Astrocyte (in vitro differentiated cells and primary cell): ENCODE data around the gene TMEM151A. TPM values are rescaled to one million over a fixed set of nuclear protein-coding genes. Genes with fewer than 3 reads are reported as not detected.

ENCODE experiments used
- DNase-seq: peaks from one replicate; pipeline ENCODE4 v3.0.0-alpha.2; 2010; ENCODE audit warnings: low read depth
- FAIRE-seq: peaks from 2 replicates; lab custom pipeline; 2011; peaks lifted over from hg19 to GRCh38; lab: Jason Lieb, UNC
- H2AFZ ChIP-seq: 2 replicates; pipeline ENCODE4 v1.6.0; 2012; ENCODE audit warnings: low read depth, low read length, inconsistent platforms
- H3K27ac ChIP-seq: 2 replicates; pipeline ENCODE4 v1.5.1; 2011; ENCODE audit warnings: low read depth, low read length, inconsistent platforms
- H3K27me3 ChIP-seq: 2 replicates; pipeline ENCODE4 v1.6.0; 2011; ENCODE audit warnings: low read length, inconsistent platforms; ENCODE audit not compliant: insufficient read depth
- H3K36me3 ChIP-seq: 2 replicates; pipeline ENCODE4 v1.5.1; 2011; ENCODE audit warnings: low read length, inconsistent platforms; ENCODE audit not compliant: insufficient read depth
- H3K4me1 ChIP-seq: 2 replicates; pipeline ENCODE4 v1.5.1; 2011; ENCODE audit warnings: low read length, inconsistent platforms; ENCODE audit not compliant: insufficient read depth
- H3K4me2 ChIP-seq: 2 replicates; pipeline ENCODE4 v1.6.0; 2012; ENCODE audit warnings: low read length, inconsistent platforms
- H3K4me3 ChIP-seq: 2 replicates; pipeline ENCODE4 v1.5.1; 2011; ENCODE audit warnings: low read depth, mild to moderate bottlenecking, low read length, inconsistent platforms; ENCODE audit not compliant: insufficient read depth
- H3K79me2 ChIP-seq: 2 replicates; pipeline ENCODE4 v1.6.0; 2012; ENCODE audit warnings: mild to moderate bottlenecking, low read length, inconsistent platforms; ENCODE audit not compliant: insufficient read depth
- H3K9ac ChIP-seq: 2 replicates; pipeline ENCODE4 v1.6.0; 2012; ENCODE audit warnings: mild to moderate bottlenecking, low read length, inconsistent platforms
- H3K9me3 ChIP-seq: 2 replicates; pipeline ENCODE4 v1.5.1; 2012; ENCODE audit warnings: low read depth, mild to moderate bottlenecking, low read length, inconsistent platforms; ENCODE audit not compliant: insufficient read depth
- H4K20me1 ChIP-seq: 2 replicates; pipeline ENCODE4 v1.6.0; 2012; ENCODE audit warnings: low read length, inconsistent platforms; ENCODE audit not compliant: insufficient read depth
- H3K27ac Mint-ChIP-seq: one replicate; pipeline ENCODE4 v1.8.0; 2021; ENCODE audit warnings: mild to moderate bottlenecking, mixed read lengths; ENCODE audit not compliant: unreplicated experiment
- H3K27me3 Mint-ChIP-seq: one replicate; pipeline ENCODE4 v1.8.0; 2021; ENCODE audit warnings: low read depth, mixed read lengths; ENCODE audit not compliant: unreplicated experiment
- H3K36me3 Mint-ChIP-seq: one replicate; pipeline ENCODE4 v1.8.0; 2021; ENCODE audit warnings: low read depth, mixed read lengths; ENCODE audit not compliant: unreplicated experiment
- H3K4me1 Mint-ChIP-seq: one replicate; pipeline ENCODE4 v1.8.0; 2021; ENCODE audit warnings: low read depth, mixed read lengths; ENCODE audit not compliant: unreplicated experiment
- H3K4me3 Mint-ChIP-seq: one replicate; pipeline ENCODE4 v1.8.0; 2021; ENCODE audit warnings: mild to moderate bottlenecking, moderate library complexity, mixed read lengths; ENCODE audit not compliant: unreplicated experiment
- H3K9me3 Mint-ChIP-seq: one replicate; pipeline ENCODE4 v1.8.0; 2021; ENCODE audit warnings: mild to moderate bottlenecking, mixed read lengths; ENCODE audit not compliant: unreplicated experiment
- EZH2 ChIP-seq: IDR thresholded peaks from 2 replicates; pipeline ENCODE4 v1.6.1; 2012; ENCODE audit warnings: mild to moderate bottlenecking, low read length, inconsistent platforms; ENCODE audit not compliant: insufficient read depth
- total RNA-seq: library from RNA; stranded (reverse); gene quantifications from 2 replicates; pipeline ENCODE4 v1.2.1, GENCODE V29; 2021
- TF ChIP-seq, protein P1 (sequence below): IDR thresholded peaks from 2 replicates; pipeline ENCODE4 v1.5.1; 2011; ENCODE audit warnings: low read depth, mild to moderate bottlenecking, inconsistent platforms, low read length, moderate library complexity; ENCODE audit not compliant: insufficient read depth

The TMEM151A gene
- total RNA-seq, 1 donor from 2014 or later, result 2.0 TPM

DNA sequence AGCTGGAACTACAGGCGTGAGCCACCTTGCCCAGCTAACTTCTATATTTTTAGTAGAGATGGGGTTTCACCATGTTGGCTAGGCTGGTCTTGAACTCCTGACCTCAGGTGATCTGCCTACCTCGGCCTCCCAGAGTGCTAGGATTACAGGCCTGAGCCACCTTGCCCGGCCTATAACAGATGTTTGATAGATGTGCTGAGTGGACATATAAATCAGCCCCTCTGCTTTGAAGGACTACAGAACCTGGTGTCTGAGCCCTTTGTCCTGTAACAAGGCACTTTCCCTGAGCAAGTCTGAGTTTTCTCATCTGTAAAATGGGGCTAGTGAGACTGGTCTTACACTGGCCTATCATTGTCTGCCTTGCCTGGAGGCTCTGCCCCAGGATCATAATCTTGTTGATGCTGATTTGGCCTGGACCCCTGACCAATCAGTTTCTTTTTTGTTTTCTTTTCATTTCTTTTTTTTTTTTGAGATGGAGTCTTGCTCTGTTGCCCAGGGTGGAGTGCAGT is 37.5 kb downstream of the TMEM151A start:
- no peak overlapping the region for H3K4me3 Mint-ChIP-seq
- peaks cover 32% of the 10 kb centered on the region for H3K4me1 Mint-ChIP-seq
- no peak overlapping the region for H3K27ac Mint-ChIP-seq
- peaks cover 2% of the 10 kb centered on the region for H3K9me3 Mint-ChIP-seq
- Histone ChIP-seq H3K79me2 (peaks cover 11% of the 10 kb centered on the region), H3K27me3 (no peaks in the 10 kb centered on the region), H3K36me3 (peaks cover 3% of the 10 kb centered on the region), H3K9ac (no peak overlapping the region), H3K9me3 (no peaks in the 10 kb centered on the region), H3K27ac (no peak overlapping the region), H3K4me1 (peaks cover 49% of the 10 kb centered on the region), H3K4me2 (no peak overlapping the region), H4K20me1 (peaks cover 32% of the 10 kb centered on the region), H3K4me3 (no peak overlapping the region), H2AFZ (no peak overlapping the region)
- DNase-seq, result no peak
- TF ChIP-seq, protein P1, sequence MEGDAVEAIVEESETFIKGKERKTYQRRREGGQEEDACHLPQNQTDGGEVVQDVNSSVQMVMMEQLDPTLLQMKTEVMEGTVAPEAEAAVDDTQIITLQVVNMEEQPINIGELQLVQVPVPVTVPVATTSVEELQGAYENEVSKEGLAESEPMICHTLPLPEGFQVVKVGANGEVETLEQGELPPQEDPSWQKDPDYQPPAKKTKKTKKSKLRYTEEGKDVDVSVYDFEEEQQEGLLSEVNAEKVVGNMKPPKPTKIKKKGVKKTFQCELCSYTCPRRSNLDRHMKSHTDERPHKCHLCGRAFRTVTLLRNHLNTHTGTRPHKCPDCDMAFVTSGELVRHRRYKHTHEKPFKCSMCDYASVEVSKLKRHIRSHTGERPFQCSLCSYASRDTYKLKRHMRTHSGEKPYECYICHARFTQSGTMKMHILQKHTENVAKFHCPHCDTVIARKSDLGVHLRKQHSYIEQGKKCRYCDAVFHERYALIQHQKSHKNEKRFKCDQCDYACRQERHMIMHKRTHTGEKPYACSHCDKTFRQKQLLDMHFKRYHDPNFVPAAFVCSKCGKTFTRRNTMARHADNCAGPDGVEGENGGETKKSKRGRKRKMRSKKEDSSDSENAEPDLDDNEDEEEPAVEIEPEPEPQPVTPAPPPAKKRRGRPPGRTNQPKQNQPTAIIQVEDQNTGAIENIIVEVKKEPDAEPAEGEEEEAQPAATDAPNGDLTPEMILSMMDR, result no peak
- no peak for TF ChIP-seq EZH2
- peaks cover 5% of the 10 kb centered on the region for H3K36me3 Mint-ChIP-seq
- no peaks in the 10 kb centered on the region for H3K27me3 Mint-ChIP-seq
- no peak for FAIRE-seq

DNA sequence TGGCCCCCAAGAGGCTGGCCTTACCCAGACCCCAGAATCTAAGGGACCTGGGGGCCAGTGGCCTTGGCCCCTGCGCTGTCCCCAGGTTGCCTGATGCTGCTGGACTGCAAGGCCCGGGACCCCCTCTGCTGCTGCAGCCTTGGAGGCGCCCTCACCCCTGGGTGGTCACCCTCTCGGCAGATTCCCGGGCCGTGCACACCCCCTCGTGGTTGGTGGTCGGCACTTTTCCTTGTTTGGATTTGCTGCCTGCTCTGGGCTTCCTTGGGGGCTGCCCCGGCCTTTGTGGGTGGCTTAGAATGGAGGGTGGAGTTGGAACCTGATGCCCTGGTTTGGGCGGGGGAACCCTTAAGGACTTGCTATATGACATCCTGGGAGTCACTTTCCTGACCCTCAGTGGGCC is 39.2 kb downstream of the TMEM151A start:
- Mint-ChIP-seq H3K27me3 (no peaks in the 10 kb centered on the region), H3K9me3 (peaks cover 2% of the 10 kb centered on the region), H3K4me1 (peaks cover 23% of the 10 kb centered on the region), H3K4me3 (no peak overlapping the region), H3K36me3 (peaks cover 5% of the 10 kb centered on the region), H3K27ac (no peak overlapping the region)
- H3K9me3 ChIP-seq, result no peaks in the 10 kb centered on the region
- H3K9ac ChIP-seq, result no peak overlapping the region
- H3K36me3 ChIP-seq, result peaks cover 3% of the 10 kb centered on the region
- no peak for TF ChIP-seq EZH2
- TF ChIP-seq, protein P1, result no peak
- peaks cover 27% of the 10 kb centered on the region for H3K79me2 ChIP-seq
- no peak overlapping the region for H3K4me2 ChIP-seq
- FAIRE-seq (no peak), DNase-seq (no peak)
- no peak overlapping the region for H3K27ac ChIP-seq
- H3K4me1 ChIP-seq, result peaks cover 47% of the 10 kb centered on the region
- H4K20me1 ChIP-seq, result peaks cover 43% of the 10 kb centered on the region
- H3K27me3 ChIP-seq, result no peaks in the 10 kb centered on the region
- H2AFZ ChIP-seq, result no peak overlapping the region
- H3K4me3 ChIP-seq, result no peak overlapping the region

DNA sequence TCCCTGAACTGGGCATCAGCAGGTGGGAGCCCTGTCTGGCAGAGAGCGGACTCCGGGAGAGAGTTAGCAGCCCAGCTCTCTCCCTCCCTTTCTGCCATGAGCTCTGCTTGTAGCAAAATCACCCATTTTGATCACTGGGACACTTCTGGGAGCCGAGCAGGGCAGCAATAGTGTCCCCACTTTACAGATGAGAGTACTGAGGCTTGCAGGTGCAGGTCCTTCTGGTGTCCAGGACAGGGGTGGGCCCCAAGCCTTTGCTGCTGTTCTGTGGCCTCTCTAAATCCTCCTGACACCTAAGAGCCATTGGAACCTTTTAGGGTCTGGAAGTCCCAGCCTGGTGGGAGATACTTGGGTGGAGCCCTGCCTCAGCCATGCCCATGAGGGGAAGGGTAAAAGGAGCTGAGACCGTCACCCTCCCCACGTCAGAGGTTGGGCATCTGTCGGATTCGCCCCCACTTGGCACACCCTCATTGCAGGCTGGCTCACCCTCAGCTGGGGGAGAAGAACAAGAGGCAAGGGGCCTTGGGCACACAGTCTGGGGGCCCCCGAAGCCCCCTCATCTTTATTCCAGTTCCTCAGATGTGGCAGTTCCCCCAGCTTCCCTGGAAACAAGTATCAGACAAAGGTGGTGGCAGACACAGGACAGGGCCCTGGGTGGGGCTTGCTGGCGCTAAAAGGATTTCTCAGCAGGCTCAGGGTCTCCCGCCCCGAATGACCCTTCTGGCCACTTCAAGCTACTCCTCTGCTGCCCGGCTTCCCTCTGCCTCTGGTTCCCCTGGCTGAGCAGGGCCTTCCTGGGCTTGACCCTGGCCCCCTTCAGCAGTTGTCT is 40.1 kb downstream of the TMEM151A start:
- H3K27me3 Mint-ChIP-seq, result no peaks in the 10 kb centered on the region
- H3K9ac ChIP-seq, result no peak overlapping the region
- peaks cover 3% of the 10 kb centered on the region for H3K36me3 ChIP-seq
- peaks cover 2% of the 10 kb centered on the region for H3K9me3 Mint-ChIP-seq
- H3K9me3 ChIP-seq, result no peaks in the 10 kb centered on the region
- DNase-seq (no peak), FAIRE-seq (no peak)
- no peak overlapping the region for H3K27ac Mint-ChIP-seq
- H3K4me2 ChIP-seq, result no peak overlapping the region
- H3K4me3 ChIP-seq, result no peak overlapping the region
- peaks cover 43% of the 10 kb centered on the region for H4K20me1 ChIP-seq
- H2AFZ ChIP-seq, result no peak overlapping the region
- H3K27ac ChIP-seq, result no peak overlapping the region
- H3K4me3 Mint-ChIP-seq, result no peak overlapping the region
- TF ChIP-seq EZH2, result no peak
- TF ChIP-seq, protein P1, result no peak
- H3K27me3 ChIP-seq, result no peaks in the 10 kb centered on the region
- H3K4me1 Mint-ChIP-seq, result peaks cover 26% of the 10 kb centered on the region
- peaks cover 5% of the 10 kb centered on the region for H3K36me3 Mint-ChIP-seq
- peaks cover 46% of the 10 kb centered on the region for H3K4me1 ChIP-seq
- H3K79me2 ChIP-seq, result peaks cover 27% of the 10 kb centered on the region
